Lower leg skin (tissue), 3 donors: ENCODE results near the gene COL8A1.

ENCODE experiments used
- CTCF ChIP-seq, 3 donors: fragments of 450-650 bp; IDR thresholded peaks; one replicate each; pipeline ENCODE4 v1.5.1; 2016; ENCODE audit warnings: antibody characterized with exemption in 3 of 3, mild to moderate bottlenecking in 3 of 3, moderate library complexity in 2 of 3
- POLR2A ChIP-seq, 2 donors: fragments of 450-650 bp; IDR thresholded peaks; one replicate each; pipeline ENCODE4 v1.6.1; 2016 to 2017; ENCODE audit warnings: antibody characterized with exemption in 2 of 2, mild to moderate bottlenecking in 1 of 2, moderate library complexity in 1 of 2

GRCh38 chr3:99760629-99761028 lies 122.2 kb downstream of the COL8A1 start:
- TF ChIP-seq CTCF (IDR thresholded peaks at IDR 0.05): no peak
- no peak for TF ChIP-seq POLR2A (IDR thresholded peaks at IDR 0.05)
